Heart right ventricle (tissue), 16 donors: ENCODE measurements around the gene RANBP10. TPM values are rescaled to one million over a fixed set of nuclear protein-coding genes. Genes with fewer than 3 reads are reported as not detected.

ENCODE experiments used
- ATAC-seq, 8 donors: fragments of 200-7000 bp; cut with Tn5 transposase; one replicate each; pipeline ENCODE4 v1.9.1; 2020; ENCODE audit warnings: mild to moderate bottlenecking in 8 of 8, moderate library complexity in 8 of 8, moderate number of reproducible peaks in 1 of 8
- DNase-seq, 2 donors: peaks; one replicate each; pipeline ENCODE4 v3.0.0-alpha.2; 2020
- H3K27ac ChIP-seq, 10 donors: fragments of 200-600 bp; sonication (generic) in 2 of 10; one replicate each; pipeline versions ENCODE4 v1.5.0 to v1.8.0; 2020 to 2022; ENCODE audit warnings: mild to moderate bottlenecking in 3 of 10
- H3K27me3 ChIP-seq, 7 donors: fragments of 200-600 bp; one replicate each; pipeline ENCODE4 v1.8.0; 2021 to 2022; ENCODE audit warnings: mild to moderate bottlenecking in 2 of 7
- H3K36me3 ChIP-seq, 9 donors: fragments of 200-600 bp; sonication (generic) in 1 of 9; one replicate each; pipeline versions ENCODE4 v1.5.0 to v1.8.0; 2020 to 2022; ENCODE audit warnings: mild to moderate bottlenecking in 2 of 9
- H3K4me1 ChIP-seq, 9 donors: fragments of 200-600 bp; sonication (generic) in 1 of 9; one replicate each; pipeline versions ENCODE4 v1.5.0 to v1.8.0; 2020 to 2022; ENCODE audit warnings: mild to moderate bottlenecking in 4 of 9
- H3K4me3 ChIP-seq, 10 donors: fragments of 200-600 bp; sonication (generic) in 2 of 10; one replicate each; pipeline versions ENCODE4 v1.5.0 to v1.8.0; 2020 to 2022; ENCODE audit warnings: mild to moderate bottlenecking in 7 of 10, moderate library complexity in 2 of 10
- H3K9me3 ChIP-seq, 11 donors: fragments of 200-600 bp in 10 of 11; sonication (generic) in 2 of 11; one replicate each; pipeline versions ENCODE4 v1.5.0 to v1.8.0; 2013 to 2022; ENCODE audit warnings: mild to moderate bottlenecking in 2 of 11, control low read depth in 1 of 11, moderate library complexity in 1 of 11
- WGBS, 2 donors: extraction: QIAGEN DNeasy Blood & Tissue Kit; methylation state at CpG; one replicate each; pipeline ENCODE4 v1.1.7; 2013; ENCODE audit warnings: inconsistent platforms in 1 of 2; 5-methylcytosine and 5-hydroxymethylcytosine counted together
- intact Hi-C, 10 donors: fragments of 100-400 bp; cut with DNase I; formaldehyde crosslinking; loops; one replicate each; pipeline versions ENCODE4 v1.11.1 to v1.14.2; 2022
- polyA plus RNA-seq, 2 donors: library from polyadenylated mRNA; stranded (reverse); fragments of 200-250 nt; gene quantifications; one replicate each; pipeline ENCODE4 v1.2.3, GENCODE V29; 2013
- total RNA-seq, 10 donors: library from RNA; stranded (reverse); fragmentation: NEBNext Ultra II Directional in 3 of 10; extraction: Animal tissue kit (Norgen Biotek cat#: 25700) in 3 of 10; gene quantifications; one replicate each; pipeline versions ENCODE4 v1.2.1 to v1.2.4, GENCODE V29; 2021 to 2023
- TF ChIP-seq, protein P1 (sequence below), 9 donors: fragments of 200-600 bp; sonication (generic) in 2 of 9; IDR thresholded peaks; one replicate each; pipeline versions ENCODE4 v1.5.0 to v1.8.0; 2021 to 2022; ENCODE audit warnings: antibody characterized with exemption in 9 of 9, mild to moderate bottlenecking in 5 of 9, moderate library complexity in 1 of 9
- donor health status: Arrhythmogenic right ventricular cardiomyopathy.
- donor health status: ischemic (EF 13 %, LVEDD 7.1; RV severe dilation, severe dysfunction).
- donor health status: healthy with polysubstance abuse.
- donor health status: DM: no; HTN: yes; CAD: no.
- donor health status: DM: no; HTN: no; CAD: no.
- donor health status: ischemic (EF 25% LVEDD 6.9; RV normal size, moderate dysfunction).
- donor health status: ischemic (EF 25% LVEDD 5.7; RV mildly dilated, moderate dysfunction).
- donor health status: healthy.
- donor health status: DM: yes; HTN: yes; CAD: no.
- donor health status: Ischemic cardiomyopathy.
- donor health status: ischemic (EF 35%, LVEDD 5.7; RV mildly dilated, moderate dysfunction).
- donor health status: nonischemic (EF 11% LVEDD 7.7; RV severe dilation, severe dysfunction).
- donor health status: DM: yes; HTN: yes; CAD: no.
- donor health status: PGD.
- donor health status: ischemic (EF 29% LVEDD 5.4; RV normal size, mild dysfunction).
- donor health status: nonischemic (EF 23%, LVEDD 6.1; RV moderate dilation, normal function).

The RANBP10 gene
- total and polyA plus RNA-seq, 12 donors, result 6.4 to 21.6 (median 13.4) TPM

DNA sequence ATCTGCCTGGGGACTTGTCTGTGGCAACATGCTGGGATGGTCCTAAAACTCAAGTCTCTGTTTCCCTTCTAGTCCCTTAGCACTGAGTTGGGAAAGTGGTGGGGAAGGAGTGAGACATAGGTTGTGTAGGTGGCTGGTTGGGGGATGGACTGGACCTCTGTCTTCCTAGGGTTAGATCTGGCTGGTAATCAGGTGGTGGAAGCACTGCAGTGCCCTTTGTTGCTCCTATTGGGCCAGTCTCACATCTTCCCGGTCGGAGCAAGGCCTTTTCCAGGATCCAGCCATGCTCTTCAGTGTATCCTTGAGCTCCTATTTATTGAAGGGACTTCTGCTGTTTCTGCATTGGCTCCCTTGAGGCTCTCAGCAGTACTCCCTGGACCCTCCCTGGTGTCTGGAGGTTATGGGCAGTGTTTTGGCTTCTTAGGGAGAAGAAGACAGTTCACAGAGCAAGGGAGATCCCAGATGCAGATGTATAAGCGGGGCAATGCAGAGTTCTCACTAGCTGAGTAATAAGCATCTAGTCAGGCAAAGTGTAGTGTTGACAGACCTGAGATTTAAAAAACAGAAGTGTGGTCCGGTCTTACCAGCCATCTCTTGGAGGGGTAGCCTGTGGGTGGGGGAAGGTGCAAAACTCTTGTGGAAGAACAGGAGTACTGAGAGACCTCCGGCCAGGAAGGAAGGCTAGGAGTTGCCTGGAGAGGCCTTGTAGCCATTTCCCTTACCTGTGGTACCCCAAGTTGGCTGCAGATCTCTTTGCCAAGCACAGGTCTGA is 39.1 kb upstream of the RANBP10 start:
- peaks cover 0 to 3% (median 0%) of the 10 kb centered on the region in 9 donors for H3K36me3 ChIP-seq
- peaks cover 21 to 69% (median 60%) of the 10 kb centered on the region in 9 donors for H3K4me1 ChIP-seq
- intact Hi-C loops, result loop anchor here in 3 of 10 donors (2.0 to 10.0 kb wide), 5 partner anchors 17 to 321 kb away; partner anchors contain the start of genes EDC4 (in 1 of the 3), RANBP10 (in 1 of the 3), RIPOR1 (in 1 of the 3) and TSNAXIP1 (in 1 of the 3)
- H3K27ac ChIP-seq, result peak overlapping the region; percentile 90 to 100 (median 97)
- DNase-seq (no peak), ATAC-seq (no peak)
- H3K9me3 ChIP-seq, result no peaks in the 10 kb centered on the region
- TF ChIP-seq, protein P1, sequence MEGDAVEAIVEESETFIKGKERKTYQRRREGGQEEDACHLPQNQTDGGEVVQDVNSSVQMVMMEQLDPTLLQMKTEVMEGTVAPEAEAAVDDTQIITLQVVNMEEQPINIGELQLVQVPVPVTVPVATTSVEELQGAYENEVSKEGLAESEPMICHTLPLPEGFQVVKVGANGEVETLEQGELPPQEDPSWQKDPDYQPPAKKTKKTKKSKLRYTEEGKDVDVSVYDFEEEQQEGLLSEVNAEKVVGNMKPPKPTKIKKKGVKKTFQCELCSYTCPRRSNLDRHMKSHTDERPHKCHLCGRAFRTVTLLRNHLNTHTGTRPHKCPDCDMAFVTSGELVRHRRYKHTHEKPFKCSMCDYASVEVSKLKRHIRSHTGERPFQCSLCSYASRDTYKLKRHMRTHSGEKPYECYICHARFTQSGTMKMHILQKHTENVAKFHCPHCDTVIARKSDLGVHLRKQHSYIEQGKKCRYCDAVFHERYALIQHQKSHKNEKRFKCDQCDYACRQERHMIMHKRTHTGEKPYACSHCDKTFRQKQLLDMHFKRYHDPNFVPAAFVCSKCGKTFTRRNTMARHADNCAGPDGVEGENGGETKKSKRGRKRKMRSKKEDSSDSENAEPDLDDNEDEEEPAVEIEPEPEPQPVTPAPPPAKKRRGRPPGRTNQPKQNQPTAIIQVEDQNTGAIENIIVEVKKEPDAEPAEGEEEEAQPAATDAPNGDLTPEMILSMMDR (IDR thresholded peaks at IDR 0.05), result no peak
- H3K27me3 ChIP-seq, result no peaks in the 10 kb centered on the region
- 57 to 60% methylated on average over 5 of the region's 5 CpGs for WGBS, 2 donors
- peak overlapping the region in 9 of 10 donors; percentile 83 to 100 (median 99) for H3K4me3 ChIP-seq

DNA sequence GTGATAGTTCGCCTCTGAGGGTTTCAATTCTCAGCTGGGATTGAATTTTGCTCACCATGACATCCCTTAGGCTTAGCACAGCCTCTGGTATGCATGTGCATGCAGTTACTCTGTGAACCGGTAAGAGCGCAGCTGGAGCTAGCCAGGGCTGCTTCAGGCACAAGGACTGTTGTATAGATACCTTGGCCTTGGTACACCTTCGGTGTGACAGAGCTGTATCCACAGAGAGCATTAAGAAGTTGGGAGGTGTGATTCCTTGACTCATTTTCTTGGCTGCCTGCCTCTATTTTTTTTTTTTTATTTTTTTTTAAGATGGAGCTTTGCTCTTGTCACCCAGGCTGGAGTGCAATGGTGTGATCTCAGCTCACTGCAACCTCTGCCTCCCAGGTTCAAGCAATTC is 38.1 kb upstream of the RANBP10 start:
- H3K27ac ChIP-seq, result peak overlapping the region in 7 of 10 donors; percentile 0 to 100 (median 97)
- 62 to 65% methylated on average over 4 of the region's 4 CpGs for WGBS, 2 donors
- H3K9me3 ChIP-seq, result no peaks in the 10 kb centered on the region
- DNase-seq, result no peak
- intact Hi-C loops, result loop anchor here in 5 of 10 donors (5.0 to 10.0 kb wide), 6 partner anchors 33 to 320 kb away; partner anchors contain the start of genes RANBP10 (in 2 of the 5), TSNAXIP1 (in 2 of the 5), CTCF (in 1 of the 5) and PSKH1 (in 1 of the 5)
- peak overlapping the region in 4 of 10 donors; percentile 89 to 96 (median 94) for H3K4me3 ChIP-seq
- no peak for ATAC-seq
- no peaks in the 10 kb centered on the region for H3K27me3 ChIP-seq
- H3K4me1 ChIP-seq, result peaks cover 21 to 68% (median 60%) of the 10 kb centered on the region in 9 donors
- TF ChIP-seq, protein P1 (IDR thresholded peaks at IDR 0.05), result peak in 1 of 9 donors; percentile 6
- H3K36me3 ChIP-seq, result no peaks in the 10 kb centered on the region

DNA sequence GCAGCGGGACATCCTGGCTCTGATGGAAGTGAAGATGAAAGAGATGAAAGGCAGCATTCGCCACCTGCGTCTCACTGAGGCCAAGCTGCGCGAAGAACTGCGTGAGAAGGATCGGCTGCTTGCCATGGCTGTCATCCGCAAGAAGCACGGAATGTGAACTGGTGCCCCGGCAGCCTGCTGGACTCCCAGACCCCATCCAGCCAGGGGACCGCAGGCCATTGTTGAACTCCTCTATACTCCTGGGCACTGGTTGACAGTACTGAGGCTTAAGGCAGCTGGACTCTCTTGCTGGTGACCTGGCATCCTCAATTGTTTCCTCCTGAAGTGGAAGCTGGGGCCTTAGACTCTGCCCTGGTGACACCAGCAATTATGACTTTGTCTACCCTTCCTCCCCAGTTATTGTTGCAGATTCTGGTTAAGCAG is 37.0 kb upstream of the RANBP10 start:
- no peak for DNase-seq
- no peak for ATAC-seq
- intact Hi-C loops, result loop anchor here in 5 of 10 donors (2.0 to 10.0 kb wide), 7 partner anchors 29 to 319 kb away; partner anchors contain the start of genes RANBP10 (in 2 of the 5), TSNAXIP1 (in 2 of the 5), CTCF (in 1 of the 5) and EDC4 (in 1 of the 5)

More for the DNA sequence above, 37.0 kb upstream of the RANBP10 start:
- no peaks in the 10 kb centered on the region for H3K9me3 ChIP-seq
- peak overlapping the region in 9 of 10 donors; percentile 96 to 100 (median 100) for H3K27ac ChIP-seq
- no peaks in the 10 kb centered on the region for H3K27me3 ChIP-seq
- 7 to 11% methylated on average over 11 of the region's 11 CpGs for WGBS, 2 donors
- H3K4me3 ChIP-seq, result peak overlapping the region; percentile 57 to 96 (median 89)
- peaks cover 20 to 57% (median 52%) of the 10 kb centered on the region in 9 donors for H3K4me1 ChIP-seq
- TF ChIP-seq, protein P1 (IDR thresholded peaks at IDR 0.05), result no peak
- no peaks in the 10 kb centered on the region for H3K36me3 ChIP-seq
